Epidermal melanocyte (primary cell): ENCODE results near the gene TRMT112.

Experiments
- DNase-seq: peaks from one replicate; pipeline ENCODE4 v3.0.0; 2011; ENCODE audit warnings: low spot score; ENCODE audit not compliant: insufficient read length

Gene TRMT112

GRCh38 chr11:64292460-64293254 is 24.7 kb downstream of the TRMT112 start:
- DNase-seq = no peak

GRCh38 chr11:64291752-64292459 is 25.5 kb downstream of the TRMT112 start:
- no peak for DNase-seq

GRCh38 chr11:64291262-64291751 is 26.1 kb downstream of the TRMT112 start, which contains the start of gene KCNK4:
TSS of gene KCNK4 (plus strand) at chr11:64291302. CDS start at chr11:64293019, 1,717 bp downstream.
- DNase-seq = no peak

GRCh38 chr11:64290352-64291261 is 26.8 kb downstream of the TRMT112 start:
- no peak for DNase-seq

- DNase-seq = no peak
Observed at GRCh38 chr11:64289002-64289564, 28.3 kb downstream of the TRMT112 start.

- DNase-seq = no peak
Observed at GRCh38 chr11:64288353-64288750, 29.0 kb downstream of the TRMT112 start.

- no peak for DNase-seq
Observed at GRCh38 chr11:64287676-64288352, 29.5 kb downstream of the TRMT112 start.

GRCh38 chr11:64286801-64287159 is 30.6 kb downstream of the TRMT112 start:
- DNase-seq = no peak

- DNase-seq = no peak
Observed at GRCh38 chr11:64285885-64286800, 31.2 kb downstream of the TRMT112 start.

- peak; percentile 88 for DNase-seq
Observed at GRCh38 chr11:64284962-64285884, 32.1 kb downstream of the TRMT112 start, which contains the start of gene GPR137. TSS of gene GPR137 (plus strand) at chr11:64285848. CDS start at chr11:64286525, 677 bp downstream.

- DNase-seq = peak; percentile 99
Observed at GRCh38 chr11:64284048-64284961, 33.1 kb downstream of the TRMT112 start, which contains the start of gene BAD. TSS of gene BAD (minus strand) at chr11:64284665. CDS start at chr11:64284368, 297 bp downstream.

GRCh38 chr11:64283092-64283491 is 34.3 kb downstream of the TRMT112 start:
- no peak for DNase-seq

GRCh38 chr11:64281957-64282770 is 35.2 kb downstream of the TRMT112 start:
- DNase-seq = no peak

- no peak for DNase-seq
Observed at GRCh38 chr11:64278576-64279190, 38.7 kb downstream of the TRMT112 start.

GRCh38 chr11:64276653-64277431 is 40.5 kb downstream of the TRMT112 start:
- no peak for DNase-seq
